ENCODE data around the gene CD3E. TPM values are rescaled to one million over a fixed set of nuclear protein-coding genes. Genes with fewer than 3 reads are reported as not detected.

CD3E gene
- total RNA-seq, 2 experiments from 2014 or later, result 483 to 515 TPM

DNA sequence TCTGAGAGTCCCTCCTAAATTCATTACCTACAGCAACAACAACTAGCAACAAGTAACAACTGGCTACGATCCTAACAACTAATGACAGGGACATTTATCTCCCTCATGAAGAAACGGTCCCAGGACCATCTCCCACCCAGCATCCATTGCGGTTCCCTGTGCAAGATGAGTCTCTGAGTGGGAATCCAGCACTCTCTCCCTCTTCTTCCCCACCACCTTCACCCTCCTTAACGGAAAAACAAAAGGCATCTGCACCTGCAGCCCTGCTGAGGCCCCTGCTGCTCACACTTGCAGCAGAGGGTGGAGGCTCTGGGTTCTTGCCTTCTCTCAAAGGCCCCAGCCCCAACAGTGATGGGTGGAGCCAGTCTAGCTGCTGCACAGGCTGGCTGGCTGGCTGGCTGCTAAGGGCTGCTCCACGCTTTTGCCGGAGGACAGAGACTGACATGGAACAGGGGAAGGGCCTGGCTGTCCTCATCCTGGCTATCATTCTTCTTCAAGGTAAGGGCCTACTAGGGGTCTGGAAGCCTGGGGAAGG lies 39.5 kb downstream of the CD3E start, which contains the start of gene CD3G:
Gene CD3G, plus strand, starts transcription at position 364 of the 535 bp plus-strand sequence. Its CDS starts 80 bp downstream, at position 444.
- peak within 1 kb of the TSS; percentile 86 for H3K4me3 ChIP-seq (ENCODE audit: low read length)
- no peaks in the 10 kb centered on the region for H3K9me3 ChIP-seq (ENCODE audit: control insufficient read depth in 1 of 2, insufficient read depth in 1 of 2, low read length in 2 of 2)
- H3K4me1 ChIP-seq (ENCODE audit: insufficient read depth, low read length), result peaks cover 61% of the 10 kb centered on the region
- intact Hi-C loops (cut with DNase I, micrococcal nuclease), result loop anchor here (1.0 to 5.0 kb wide), 5 partner anchors 15 to 142 kb away; partner anchors contain the start of genes UBE4A (in 2 of the 2) and JAML (in 1 of the 2)
- Mint-ChIP-seq H3K9me3 (no peaks in the 10 kb centered on the region), H3K27me3 (no peaks in the 10 kb centered on the region), H3K4me3 (peak within 1 kb of the TSS; percentile 97), H3K27ac (peak within 1 kb of the TSS; percentile 98), H3K4me1 (ENCODE audit: low read depth) (peaks cover 83% of the 10 kb centered on the region), H3K36me3 (ENCODE audit: low read depth) (peaks cover 75% of the 10 kb centered on the region)
- DNase-seq, result peak; percentile 63 to 86 (median 80)
- H3K36me3 ChIP-seq (ENCODE audit: insufficient read depth, low read length), result peaks cover 29% of the 10 kb centered on the region
- CTCF ChIA-PET, result interaction anchor here (1.1 to 7.8 kb wide), 2 partner anchors 9 to 47 kb away, joined by 4 to 56 read pairs; no protein-coding TSS in a partner anchor
- POLR2A ChIA-PET, result interaction anchor here (0.6 to 2.0 kb wide), 7 partner anchors 9 to 146 kb away, joined by 3 to 9 read pairs (median 4); partner anchors contain the start of genes JAML and UBE4A
- TF ChIP-seq CTCF (IDR thresholded peaks at IDR 0.05), result no peak
- ATAC-seq (ENCODE audit: poor library complexity), result peak; percentile 75
- H3K27ac ChIP-seq (ENCODE audit: low read depth in 1 of 2, low read length in 2 of 2), result peak within 1 kb of the TSS; percentile 84 to 90
- no peaks in the 10 kb centered on the region for H3K27me3 ChIP-seq (ENCODE audit: control insufficient read depth in 1 of 2, insufficient read depth in 2 of 2, low read length in 2 of 2)

GRCh38 chr11:118349475-118349874 lies 44.9 kb downstream of the CD3E start:
- POLR2A ChIA-PET, result interaction anchor here (1.1 kb wide), 1 partner anchor 86 kb away, joined by 3 read pairs; no protein-coding TSS in a partner anchor

More at GRCh38 chr11:118349475-118349874, 44.9 kb downstream of the CD3E start:
- ATAC-seq (ENCODE audit: poor library complexity), result no peak
- Mint-ChIP-seq H3K4me1 (ENCODE audit: low read depth) (peaks cover 80% of the 10 kb centered on the region), H3K4me3 (peak overlapping the region; percentile 30), H3K27ac (peak overlapping the region; percentile 98), H3K27me3 (no peaks in the 10 kb centered on the region), H3K36me3 (ENCODE audit: low read depth) (peaks cover 94% of the 10 kb centered on the region), H3K9me3 (no peaks in the 10 kb centered on the region)
- TF ChIP-seq CTCF (IDR thresholded peaks at IDR 0.05), result no peak
- H3K27me3 ChIP-seq (ENCODE audit: control insufficient read depth in 1 of 2, insufficient read depth in 2 of 2, low read length in 2 of 2), result no peaks in the 10 kb centered on the region
- DNase-seq, result no peak
- CTCF ChIA-PET, result no interaction called here
- H3K4me3 ChIP-seq (ENCODE audit: low read length), result no peak overlapping the region
- peaks cover 39% of the 10 kb centered on the region for H3K4me1 ChIP-seq (ENCODE audit: insufficient read depth, low read length)
- peak overlapping the region; percentile 26 to 52 for H3K27ac ChIP-seq (ENCODE audit: low read depth in 1 of 2, low read length in 2 of 2)
- intact Hi-C loops (cut with DNase I, micrococcal nuclease), result no loop called here
- peaks cover 57% of the 10 kb centered on the region for H3K36me3 ChIP-seq (ENCODE audit: insufficient read depth, low read length)
- H3K9me3 ChIP-seq (ENCODE audit: control insufficient read depth in 1 of 2, insufficient read depth in 1 of 2, low read length in 2 of 2), result no peaks in the 10 kb centered on the region

Data from CD4-positive, alpha-beta T cell (primary cell).